Heart left ventricle (tissue), 13 donors: ENCODE results near the gene CDX4.

Experiments
- POLR2A ChIP-seq, 2 donors: fragments of 450-650 bp; IDR thresholded peaks; one replicate each; pipeline ENCODE4 v1.6.1; 2017; ENCODE audit warnings: antibody characterized with exemption in 2 of 2, mild to moderate bottlenecking in 2 of 2, moderate library complexity in 2 of 2
- TF ChIP-seq, protein P1 (sequence below), 12 donors: fragments of 200-600 bp; sonication (generic) in 4 of 12; IDR thresholded peaks; one replicate each; pipeline versions ENCODE4 v1.5.0 to v1.8.0; 2018 to 2022; ENCODE audit warnings: antibody characterized with exemption in 12 of 12, mild to moderate bottlenecking in 5 of 12
- donor health status: ischemic (EF 13 %, LVEDD 7.1; RV severe dilation, severe dysfunction).
- donor health status: DM: no; HTN: yes; CAD: no.
- donor health status: DM: no; HTN: no; CAD: no.
- donor health status: ischemic (EF 25% LVEDD 6.9; RV normal size, moderate dysfunction).
- donor health status: ischemic (EF 25% LVEDD 5.7; RV mildly dilated, moderate dysfunction).
- donor health status: ischemic (EF 35%, LVEDD 5.7; RV mildly dilated, moderate dysfunction).
- donor health status: nonischemic (EF 11% LVEDD 7.7; RV severe dilation, severe dysfunction).
- donor health status: DM: yes; HTN: yes; CAD: no.
- donor health status: PGD.
- donor health status: ischemic (EF 29% LVEDD 5.4; RV normal size, mild dysfunction).
- donor health status: nonischemic (EF 23%, LVEDD 6.1; RV moderate dilation, normal function).

DNA sequence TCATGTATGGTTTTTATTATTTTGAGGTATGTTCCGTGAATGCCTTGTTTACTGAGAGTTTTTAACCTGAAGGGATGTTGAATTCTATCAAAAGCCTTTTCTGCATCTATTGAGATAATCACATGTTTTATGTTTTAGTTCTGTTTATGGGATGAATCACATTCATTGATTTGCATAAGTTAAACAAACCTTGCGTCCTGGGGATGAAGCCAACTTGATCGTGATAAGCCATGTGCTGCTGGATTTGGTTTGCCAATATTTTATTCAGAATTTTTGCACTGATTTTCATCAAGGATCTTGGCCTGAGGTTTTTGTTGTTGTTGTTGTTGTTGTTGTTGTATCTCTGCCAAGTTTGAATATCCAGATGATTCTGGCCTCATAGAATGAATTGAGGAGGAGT, 43.8 kb downstream of the CDX4 start:
- TF ChIP-seq, protein P1, sequence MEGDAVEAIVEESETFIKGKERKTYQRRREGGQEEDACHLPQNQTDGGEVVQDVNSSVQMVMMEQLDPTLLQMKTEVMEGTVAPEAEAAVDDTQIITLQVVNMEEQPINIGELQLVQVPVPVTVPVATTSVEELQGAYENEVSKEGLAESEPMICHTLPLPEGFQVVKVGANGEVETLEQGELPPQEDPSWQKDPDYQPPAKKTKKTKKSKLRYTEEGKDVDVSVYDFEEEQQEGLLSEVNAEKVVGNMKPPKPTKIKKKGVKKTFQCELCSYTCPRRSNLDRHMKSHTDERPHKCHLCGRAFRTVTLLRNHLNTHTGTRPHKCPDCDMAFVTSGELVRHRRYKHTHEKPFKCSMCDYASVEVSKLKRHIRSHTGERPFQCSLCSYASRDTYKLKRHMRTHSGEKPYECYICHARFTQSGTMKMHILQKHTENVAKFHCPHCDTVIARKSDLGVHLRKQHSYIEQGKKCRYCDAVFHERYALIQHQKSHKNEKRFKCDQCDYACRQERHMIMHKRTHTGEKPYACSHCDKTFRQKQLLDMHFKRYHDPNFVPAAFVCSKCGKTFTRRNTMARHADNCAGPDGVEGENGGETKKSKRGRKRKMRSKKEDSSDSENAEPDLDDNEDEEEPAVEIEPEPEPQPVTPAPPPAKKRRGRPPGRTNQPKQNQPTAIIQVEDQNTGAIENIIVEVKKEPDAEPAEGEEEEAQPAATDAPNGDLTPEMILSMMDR (IDR thresholded peaks at IDR 0.05): no peak
- TF ChIP-seq POLR2A (IDR thresholded peaks at IDR 0.05): no peak
